Measurements from ENCODE around the gene CNN3. TPM values are rescaled to one million over a fixed set of nuclear protein-coding genes. Genes with fewer than 3 reads are reported as not detected.

The CNN3 gene
- total RNA-seq, 1 experiment from 2014 or later = 183 TPM

GRCh38 chr1:94936861-94937620 is 10.1 kb upstream of the CNN3 start:
- POLR2A ChIA-PET = interaction anchor here (2.2 kb wide), 1 partner anchor 10 kb away, joined by 8 read pairs; the partner anchor contains the start of gene CNN3
- Mint-ChIP-seq H3K27ac (peak overlapping the region; percentile 14; the same call in 1 of the 2 replicates), H3K36me3 (peaks cover 4% of the 10 kb centered on the region; the same call in 1 of the 2 replicates), H3K27me3 (ENCODE audit: low read depth) (no peaks in the 10 kb centered on the region), H3K9me3 (no peaks in the 10 kb centered on the region), H3K4me3 (no peak overlapping the region), H3K4me1 (peaks cover 35% of the 10 kb centered on the region)
- ATAC-seq (peak; percentile 36), DNase-seq (ENCODE audit: low spot score) (no peak)
- TF ChIP-seq RORB (CRISPR knock-in tag; IDR thresholded peaks at IDR 0.05) (0 out of 2 replicates have a peak, but pooled peaks have one; percentile 25), GTF2I (CRISPR knock-in tag; conservative IDR thresholded peaks at IDR 0.05) (peak; percentile 77; the same call in 1 of the 2 replicates), ATF1 (CRISPR knock-in tag; IDR thresholded peaks at IDR 0.05) (no peak), ETV6 (CRISPR knock-in tag; IDR thresholded peaks at IDR 0.05) (no peak), ZNF121 (CRISPR knock-in tag; IDR thresholded peaks at IDR 0.05) (peak; percentile 89), SMAD4 (CRISPR knock-in tag; IDR thresholded peaks at IDR 0.05) (no peak), CBFB (CRISPR knock-in tag; IDR thresholded peaks at IDR 0.05; ENCODE audit: low read depth) (no peak)
- CTCF ChIA-PET = interaction anchor here (0.9 to 2.2 kb wide), 3 partner anchors 83 to 456 kb away, joined by 3 to 7 read pairs (median 3); no protein-coding TSS in a partner anchor

- Mint-ChIP-seq H3K27ac (peak overlapping the region; percentile 50), H3K4me3 (no peak overlapping the region), H3K36me3 (peaks cover 7% of the 10 kb centered on the region; the same call in 1 of the 2 replicates), H3K9me3 (no peaks in the 10 kb centered on the region), H3K27me3 (ENCODE audit: low read depth) (no peaks in the 10 kb centered on the region), H3K4me1 (peaks cover 40% of the 10 kb centered on the region)
- ATAC-seq (no peak), DNase-seq (ENCODE audit: low spot score) (no peak)
- TF ChIP-seq JAZF1 (CRISPR knock-in tag; IDR thresholded peaks at IDR 0.05) (no peak), ATF6 (CRISPR knock-in tag; IDR thresholded peaks at IDR 0.05) (no peak), IRF2 (CRISPR knock-in tag; IDR thresholded peaks at IDR 0.05; ENCODE audit: borderline replicate concordance, low read depth) (no peak), E2F4 (CRISPR knock-in tag; IDR thresholded peaks at IDR 0.05; ENCODE audit: borderline replicate concordance, low read depth) (no peak), E2F5 (CRISPR knock-in tag; IDR thresholded peaks at IDR 0.05) (no peak), ZNF671 (CRISPR knock-in tag; IDR thresholded peaks at IDR 0.05) (no peak), ZNF263 (CRISPR knock-in tag; IDR thresholded peaks at IDR 0.05; ENCODE audit: low read depth) (no peak), GTF2I (CRISPR knock-in tag; conservative IDR thresholded peaks at IDR 0.05) (no peak), GRHL2 (CRISPR knock-in tag; IDR thresholded peaks at IDR 0.05; ENCODE audit: insufficient replicate concordance, severe bottlenecking) (no peak), NR3C1 (CRISPR knock-in tag; conservative IDR thresholded peaks at IDR 0.05; ENCODE audit: low read depth) (no peak), ATF2 (CRISPR knock-in tag; IDR thresholded peaks at IDR 0.05; ENCODE audit: borderline replicate concordance, low read depth) (no peak), FOXP4 (CRISPR knock-in tag; IDR thresholded peaks at IDR 0.05) (no peak), IRF1 (CRISPR knock-in tag; IDR thresholded peaks at IDR 0.05) (no peak)
- ChIA-PET POLR2A (interaction anchor here (2.2 kb wide), 1 partner anchor 8 kb away, joined by 8 read pairs; the partner anchor contains the start of gene CNN3), CTCF (interaction anchor here (1.0 to 2.2 kb wide), 3 partner anchors 81 to 298 kb away, joined by 3 to 7 read pairs (median 3); partner anchors contain the start of gene RWDD3)
Observed at GRCh38 chr1:94935476-94935875, 8.6 kb upstream of the CNN3 start.
